ENCODE measurements around the gene GLI2.

Gene GLI2

DNA sequence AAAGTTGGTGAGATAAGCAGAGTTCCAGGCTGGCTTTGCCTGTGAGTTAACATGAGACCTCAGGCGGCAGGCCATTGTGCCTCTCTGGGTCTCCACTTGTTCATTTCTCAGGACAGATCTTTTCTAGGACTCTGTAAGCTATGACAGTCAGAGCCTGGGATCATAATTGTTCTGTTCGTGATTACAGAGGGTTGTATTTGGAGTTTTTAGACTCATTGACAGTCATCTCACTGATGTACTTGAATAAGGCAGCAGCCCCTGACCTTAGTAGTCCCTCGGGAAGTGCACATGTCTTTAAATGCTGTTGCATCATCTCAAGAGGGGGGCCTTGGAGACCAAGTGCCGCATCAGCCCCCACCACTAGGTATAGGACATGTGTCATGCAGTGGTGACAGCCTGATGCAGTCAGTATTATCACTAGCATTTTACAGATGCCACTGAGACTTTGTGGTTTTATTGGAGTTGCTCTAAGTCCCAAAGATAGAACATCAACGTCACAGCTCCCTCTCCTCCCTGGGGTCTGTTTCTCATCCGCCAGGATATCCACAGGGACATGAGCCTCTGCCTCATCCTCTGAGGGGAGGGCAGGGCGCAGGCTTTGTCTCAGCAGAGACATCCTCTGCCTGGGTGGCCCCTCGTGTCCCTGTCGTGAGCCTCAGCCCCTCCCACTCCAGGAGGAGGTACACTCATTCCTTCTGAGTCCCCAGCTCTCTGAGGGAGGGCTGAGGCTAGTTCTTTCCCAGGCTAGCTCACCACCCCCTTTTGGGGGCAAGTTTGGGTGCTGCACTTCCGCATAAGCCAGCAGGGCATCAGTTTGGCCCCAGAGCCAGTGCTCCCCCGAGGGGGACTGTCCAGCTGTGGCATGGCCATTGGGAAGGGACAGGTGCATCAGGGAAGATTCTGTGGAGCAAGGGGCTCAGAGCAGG, 14.1 kb downstream of the GLI2 start:
- TF ChIP-seq, protein P1, sequence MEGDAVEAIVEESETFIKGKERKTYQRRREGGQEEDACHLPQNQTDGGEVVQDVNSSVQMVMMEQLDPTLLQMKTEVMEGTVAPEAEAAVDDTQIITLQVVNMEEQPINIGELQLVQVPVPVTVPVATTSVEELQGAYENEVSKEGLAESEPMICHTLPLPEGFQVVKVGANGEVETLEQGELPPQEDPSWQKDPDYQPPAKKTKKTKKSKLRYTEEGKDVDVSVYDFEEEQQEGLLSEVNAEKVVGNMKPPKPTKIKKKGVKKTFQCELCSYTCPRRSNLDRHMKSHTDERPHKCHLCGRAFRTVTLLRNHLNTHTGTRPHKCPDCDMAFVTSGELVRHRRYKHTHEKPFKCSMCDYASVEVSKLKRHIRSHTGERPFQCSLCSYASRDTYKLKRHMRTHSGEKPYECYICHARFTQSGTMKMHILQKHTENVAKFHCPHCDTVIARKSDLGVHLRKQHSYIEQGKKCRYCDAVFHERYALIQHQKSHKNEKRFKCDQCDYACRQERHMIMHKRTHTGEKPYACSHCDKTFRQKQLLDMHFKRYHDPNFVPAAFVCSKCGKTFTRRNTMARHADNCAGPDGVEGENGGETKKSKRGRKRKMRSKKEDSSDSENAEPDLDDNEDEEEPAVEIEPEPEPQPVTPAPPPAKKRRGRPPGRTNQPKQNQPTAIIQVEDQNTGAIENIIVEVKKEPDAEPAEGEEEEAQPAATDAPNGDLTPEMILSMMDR (IDR thresholded peaks at IDR 0.05), result no peak
- H3K36me3 ChIP-seq, result no peaks in the 10 kb centered on the region
- H3K4me1 ChIP-seq (ENCODE audit: control insufficient read depth in 1 of 2, insufficient read depth in 1 of 2, low read depth in 1 of 2, low read length in 1 of 2), result no peaks in the 10 kb centered on the region
- H3K27ac ChIP-seq, result no peak overlapping the region
- H3K27me3 ChIP-seq, result peaks cover 19% of the 10 kb centered on the region
- no peaks in the 10 kb centered on the region for H3K9me3 ChIP-seq
- H3K4me3 ChIP-seq (ENCODE audit: low read depth in 1 of 2, low read length in 1 of 2), result no peak overlapping the region

DNA sequence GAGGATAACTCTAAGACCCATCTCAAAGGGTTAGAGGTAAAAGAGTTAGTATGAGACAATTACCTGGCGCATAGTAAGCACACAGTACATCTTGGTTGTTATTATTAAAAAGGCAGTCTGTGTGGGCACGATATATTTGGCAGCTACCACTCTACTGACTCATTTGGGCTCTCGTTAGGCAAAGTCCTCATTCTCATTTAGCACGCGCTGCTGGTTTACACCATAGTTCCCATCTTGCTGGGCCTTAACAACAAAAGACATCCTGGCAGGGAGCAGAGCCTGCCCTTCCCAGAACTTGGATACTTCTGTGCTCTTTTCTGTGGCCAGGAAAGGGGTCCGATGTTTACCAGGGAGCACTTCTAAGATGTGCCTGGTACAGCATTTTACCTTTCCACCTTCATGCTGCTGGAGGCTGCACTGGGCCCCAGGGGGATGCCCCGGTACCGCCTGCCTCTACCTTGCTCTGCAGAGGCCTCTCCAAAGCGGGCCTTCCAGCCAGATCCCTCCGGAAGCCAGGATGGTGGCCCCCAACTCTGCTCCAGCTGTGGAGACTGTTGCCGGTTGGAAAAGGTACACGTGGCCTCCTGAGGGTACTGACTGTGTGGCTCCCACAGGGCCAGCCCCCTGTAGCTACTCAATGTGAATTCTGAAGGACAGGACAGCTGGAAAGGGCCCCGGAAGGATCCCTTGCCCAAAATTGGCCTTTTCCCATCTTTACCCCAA, 15.0 kb downstream of the GLI2 start:
- TF ChIP-seq, protein P1 (IDR thresholded peaks at IDR 0.05), result no peak
- H3K27ac ChIP-seq, result no peak overlapping the region

DNA sequence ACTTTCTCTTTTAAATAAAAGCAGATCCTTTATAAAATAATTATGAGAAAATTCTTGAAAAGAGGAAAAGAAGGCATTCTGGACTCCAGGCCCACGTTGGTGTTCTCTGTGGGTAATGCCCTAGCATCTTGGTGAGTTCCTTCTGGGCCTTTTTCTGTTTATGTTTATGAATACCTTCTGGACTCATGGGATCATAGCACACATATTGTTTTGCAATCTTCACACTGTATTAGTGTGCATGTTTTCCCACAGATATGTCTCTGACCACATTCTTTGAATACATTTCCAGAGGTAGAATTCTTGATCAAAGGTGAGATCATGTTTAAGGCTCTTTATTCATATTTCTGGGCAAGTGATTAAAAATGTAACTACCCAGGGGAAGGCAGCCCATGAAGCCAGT, 15.9 kb downstream of the GLI2 start:
- TF ChIP-seq, protein P1 (IDR thresholded peaks at IDR 0.05), result no peak
- H3K27ac ChIP-seq, result no peak overlapping the region
- no peaks in the 10 kb centered on the region for H3K9me3 ChIP-seq
- H3K27me3 ChIP-seq, result peaks cover 5% of the 10 kb centered on the region
- H3K4me1 ChIP-seq (ENCODE audit: control insufficient read depth in 1 of 2, insufficient read depth in 1 of 2, low read depth in 1 of 2, low read length in 1 of 2), result no peaks in the 10 kb centered on the region
- H3K4me3 ChIP-seq (ENCODE audit: low read depth in 1 of 2, low read length in 1 of 2), result no peak overlapping the region
- no peaks in the 10 kb centered on the region for H3K36me3 ChIP-seq

More for the DNA sequence above, 15.0 kb downstream of the GLI2 start:
- no peaks in the 10 kb centered on the region for H3K9me3 ChIP-seq
- H3K36me3 ChIP-seq, result no peaks in the 10 kb centered on the region
- no peaks in the 10 kb centered on the region for H3K4me1 ChIP-seq (ENCODE audit: control insufficient read depth in 1 of 2, insufficient read depth in 1 of 2, low read depth in 1 of 2, low read length in 1 of 2)
- H3K27me3 ChIP-seq, result peaks cover 11% of the 10 kb centered on the region
- no peak overlapping the region for H3K4me3 ChIP-seq (ENCODE audit: low read depth in 1 of 2, low read length in 1 of 2)

DNA sequence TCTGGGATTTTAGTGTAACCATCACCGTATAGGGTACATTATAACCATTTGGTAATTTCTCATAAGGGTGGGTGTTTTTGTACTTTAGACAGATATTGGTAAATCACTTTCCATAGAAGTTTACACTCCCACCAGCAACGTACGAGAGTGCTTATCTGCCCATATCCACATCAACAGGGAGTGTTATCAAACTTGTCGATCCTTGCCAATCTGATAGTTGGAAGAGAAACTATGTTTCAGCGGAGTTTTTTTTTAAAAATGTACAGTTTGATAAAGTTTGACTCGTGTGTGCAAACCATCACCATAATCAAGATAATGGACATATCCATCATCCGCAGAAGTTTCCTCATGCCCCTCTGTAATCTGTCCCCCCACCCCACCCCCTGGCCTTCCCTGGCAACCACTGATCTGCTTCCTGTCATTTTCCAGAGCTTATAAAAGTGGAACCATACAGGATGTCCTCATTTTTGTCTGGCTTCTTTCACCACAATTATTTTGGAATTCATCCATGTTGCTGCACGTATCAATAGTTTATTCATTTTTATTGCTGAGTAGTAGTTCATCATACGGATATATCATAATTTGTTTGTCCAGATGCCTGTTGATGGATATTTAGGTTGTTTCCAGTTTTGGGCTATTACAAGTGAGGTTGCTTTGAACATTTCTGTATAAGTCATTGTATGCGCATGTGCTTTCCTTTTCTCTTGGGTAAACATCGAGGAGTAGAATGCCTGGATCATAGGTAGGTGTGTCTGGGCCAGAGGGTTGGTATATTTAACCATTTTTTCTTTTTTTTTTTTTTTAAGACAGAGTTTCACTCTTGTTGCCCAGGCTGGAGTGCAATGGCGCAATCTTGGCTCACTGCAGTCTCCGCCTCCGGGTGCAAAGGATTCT, 18.6 kb downstream of the GLI2 start:
- no peak overlapping the region for H3K4me3 ChIP-seq (ENCODE audit: low read depth in 1 of 2, low read length in 1 of 2)
- H3K27ac ChIP-seq, result no peak overlapping the region
- TF ChIP-seq, protein P1 (IDR thresholded peaks at IDR 0.05), result no peak
- no peaks in the 10 kb centered on the region for H3K9me3 ChIP-seq
- H3K27me3 ChIP-seq, result peaks cover 7% of the 10 kb centered on the region
- H3K4me1 ChIP-seq (ENCODE audit: control insufficient read depth in 1 of 2, insufficient read depth in 1 of 2, low read depth in 1 of 2, low read length in 1 of 2), result no peaks in the 10 kb centered on the region
- no peaks in the 10 kb centered on the region for H3K36me3 ChIP-seq
